NCI-H1105 treated with DMSO at 0.1 percent for 48 hours (cell line): Measurements from ENCODE around the gene ANKRD1.
"Not testable (repeated sequence)": the region's sequence is repeated elsewhere in the genome, so short reads cannot be mapped to it uniquely, and the experiment has no call there.

ENCODE experiments used
- DNase-seq: peaks from one replicate; lab custom pipeline; 2025; lab: John Stamatoyannopoulos, UW

Gene ANKRD1

DNA sequence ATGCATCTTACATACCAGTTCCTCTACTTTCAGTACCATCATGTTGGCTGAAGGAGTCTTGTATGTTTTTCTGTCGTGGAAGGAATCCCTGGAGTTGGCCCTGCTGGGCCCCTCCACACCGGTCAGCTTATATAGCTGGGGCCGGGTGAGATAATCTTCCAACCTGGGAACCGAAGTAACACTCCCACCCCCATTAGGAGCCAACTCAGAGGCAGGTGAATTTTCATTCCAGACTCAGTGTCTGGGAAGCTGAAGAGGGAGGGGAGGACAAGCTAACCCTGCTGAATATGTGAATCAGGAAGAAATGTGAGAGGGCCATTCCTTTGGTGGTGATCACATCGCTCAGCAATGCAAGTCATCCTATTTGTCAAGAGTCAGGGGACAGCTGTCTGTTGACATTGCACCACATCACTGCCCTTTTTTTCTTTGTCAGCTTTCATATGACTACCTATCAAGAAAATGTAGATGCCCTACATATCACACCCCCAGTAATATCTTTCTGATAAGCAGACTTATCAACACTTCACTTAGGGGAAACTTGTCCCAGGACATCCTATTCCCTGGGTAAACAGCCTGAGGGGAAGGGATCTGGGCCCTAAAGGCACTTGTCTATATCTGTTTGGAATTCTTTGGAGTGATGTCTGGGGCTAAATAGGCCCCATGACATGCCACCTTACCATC lies at the start of gene ANKRD1:
TSS of gene ANKRD1 (minus strand) at position 102 of the 681 bp plus-strand sequence. CDS start at position 42, 60 bp downstream.
- no peak for DNase-seq

- no peak for DNase-seq
Observed at GRCh38 chr10:90969947-90970673, 49.2 kb upstream of the ANKRD1 start.

DNA sequence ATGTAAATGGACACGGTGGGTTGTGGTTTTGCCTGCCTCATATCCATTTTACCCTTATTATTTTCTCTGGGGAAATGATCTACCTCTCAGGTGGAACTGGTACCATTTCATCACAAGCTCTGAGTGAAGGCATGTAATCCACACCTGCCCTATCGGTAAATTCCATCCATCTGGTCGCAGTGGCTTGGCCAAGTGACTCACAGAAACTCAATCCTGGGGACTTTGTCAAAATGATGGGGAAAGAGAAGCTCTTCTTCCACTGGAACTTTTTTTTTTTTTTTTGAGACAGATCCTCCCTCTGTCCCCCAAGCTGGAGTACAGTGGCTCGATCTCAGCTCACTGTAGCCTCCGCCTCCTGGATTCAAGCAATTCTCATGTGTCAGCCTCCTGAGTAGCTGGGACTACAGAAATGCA lies 48.2 kb upstream of the ANKRD1 start:
- DNase-seq, result no peak

DNA sequence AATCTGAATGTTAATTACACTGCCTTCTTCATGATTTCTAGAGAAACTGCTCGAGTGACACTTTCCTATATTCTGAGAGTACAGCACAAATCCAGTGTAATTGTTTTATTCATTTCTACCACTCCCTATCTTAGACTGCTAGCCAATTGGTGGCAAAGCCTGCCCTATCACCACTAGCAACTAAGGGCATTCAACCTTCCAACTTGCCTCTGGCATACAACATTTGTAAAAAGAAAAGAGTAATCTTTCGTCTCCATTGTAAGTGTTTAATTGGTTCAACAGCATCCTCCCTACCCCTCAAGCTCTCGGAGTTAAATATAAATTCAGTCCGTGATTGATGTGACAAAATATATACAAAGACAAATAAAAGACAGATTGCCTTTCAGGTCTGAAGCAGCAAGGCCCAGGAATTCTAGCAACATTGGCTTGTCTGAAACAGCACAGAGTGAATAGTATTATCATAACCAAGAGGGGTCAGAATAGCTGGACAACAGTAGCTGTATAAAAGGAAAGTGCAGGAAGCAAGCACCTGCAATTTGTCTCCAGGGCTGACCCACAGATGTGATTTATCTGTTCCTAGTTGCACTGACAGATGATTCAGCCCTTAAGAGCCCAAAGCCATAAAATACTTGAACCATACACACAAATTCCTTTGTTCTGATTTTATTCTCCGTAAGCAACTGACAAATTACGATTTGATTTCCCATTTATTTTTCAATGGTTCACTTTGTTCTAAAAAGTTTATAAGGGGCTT lies 47.6 kb upstream of the ANKRD1 start:
- no peak for DNase-seq

DNA sequence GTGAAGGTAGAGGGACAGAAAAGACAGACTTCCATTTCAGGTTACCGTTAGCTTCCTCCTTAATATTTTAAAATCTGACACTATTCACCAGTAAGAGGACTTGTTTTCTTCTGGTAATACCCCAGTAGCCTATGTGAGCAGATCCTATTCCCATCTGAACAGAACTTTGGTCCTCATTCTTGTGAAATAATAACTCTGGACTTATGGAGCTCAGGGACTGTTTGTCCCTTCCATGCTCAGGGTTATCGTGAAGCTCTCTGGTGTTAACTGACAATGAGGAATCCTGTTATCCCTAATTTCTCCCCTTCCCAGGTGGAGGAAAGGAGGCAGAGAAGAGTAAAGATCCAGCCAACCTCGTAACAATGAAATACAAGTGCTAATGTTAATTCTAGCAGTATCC lies 47.0 kb upstream of the ANKRD1 start:
- no peak for DNase-seq

- DNase-seq, result no peak
Observed at GRCh38 chr10:90966146-90966545, 45.3 kb upstream of the ANKRD1 start.

GRCh38 chr10:90965720-90966119 lies 44.8 kb upstream of the ANKRD1 start:
- no peak for DNase-seq

DNA sequence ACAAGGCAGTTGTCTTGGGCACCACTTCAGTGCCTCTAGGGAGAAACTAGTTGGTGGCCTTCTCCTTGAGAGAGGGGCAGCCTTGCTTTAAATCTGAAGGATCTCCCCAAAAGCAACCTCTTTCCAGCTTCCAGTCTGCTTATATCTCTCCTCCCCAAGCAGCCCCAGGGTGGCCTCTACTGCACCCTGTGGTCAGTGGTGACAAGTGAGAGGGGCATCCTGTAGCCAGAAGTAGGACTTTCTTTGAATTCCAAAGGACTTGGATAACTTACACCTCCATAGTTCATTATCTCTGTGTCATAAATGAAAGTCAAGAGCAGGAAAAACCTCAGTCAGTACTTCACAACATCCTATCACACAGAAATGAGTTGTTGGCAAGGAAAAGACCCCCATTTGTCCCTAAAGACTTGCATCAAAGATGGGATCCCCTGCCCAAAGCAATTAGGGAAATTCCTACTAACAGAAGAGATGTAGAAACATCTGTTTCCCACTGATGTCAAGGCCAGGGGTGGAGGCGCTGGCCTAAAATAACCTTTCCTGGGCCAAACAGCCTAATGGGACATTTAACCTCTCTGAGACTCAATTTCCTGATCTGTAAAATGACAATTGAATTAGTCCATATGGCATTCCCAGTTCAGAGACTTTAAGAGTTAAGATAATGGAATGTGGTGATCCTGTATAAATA lies 44.0 kb upstream of the ANKRD1 start:
- DNase-seq, result no peak

GRCh38 chr10:90963331-90963730 lies 42.4 kb upstream of the ANKRD1 start:
- no peak for DNase-seq

DNA sequence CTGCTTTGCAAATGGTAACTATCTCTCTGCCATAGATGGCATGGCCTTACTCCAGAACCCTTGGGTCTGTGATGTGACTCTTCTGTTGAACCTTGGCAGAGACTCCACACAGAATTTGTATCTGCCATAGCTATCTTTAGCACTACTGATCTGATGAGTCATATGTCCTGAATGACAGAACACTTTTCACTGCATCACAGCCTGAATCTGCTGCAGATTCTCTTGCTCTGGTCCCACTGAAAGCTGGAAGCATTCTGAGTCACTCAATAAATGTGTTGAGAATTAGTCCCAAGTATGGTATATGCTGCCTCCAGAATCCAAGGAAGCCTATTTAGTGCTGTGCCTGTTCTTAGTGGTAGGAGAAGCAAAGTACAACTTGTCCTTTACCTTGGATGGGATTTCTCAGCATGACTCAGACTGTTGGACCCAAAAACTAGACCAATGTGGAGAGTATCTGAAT lies 39.5 kb upstream of the ANKRD1 start:
- DNase-seq, result no peak

GRCh38 chr10:90959826-90960225 lies 38.9 kb upstream of the ANKRD1 start:
- no peak for DNase-seq

- no peak for DNase-seq
Observed at GRCh38 chr10:90958781-90959180, 37.9 kb upstream of the ANKRD1 start.

- no peak for DNase-seq
Observed at GRCh38 chr10:90947030-90947960, 26.4 kb upstream of the ANKRD1 start.

DNA sequence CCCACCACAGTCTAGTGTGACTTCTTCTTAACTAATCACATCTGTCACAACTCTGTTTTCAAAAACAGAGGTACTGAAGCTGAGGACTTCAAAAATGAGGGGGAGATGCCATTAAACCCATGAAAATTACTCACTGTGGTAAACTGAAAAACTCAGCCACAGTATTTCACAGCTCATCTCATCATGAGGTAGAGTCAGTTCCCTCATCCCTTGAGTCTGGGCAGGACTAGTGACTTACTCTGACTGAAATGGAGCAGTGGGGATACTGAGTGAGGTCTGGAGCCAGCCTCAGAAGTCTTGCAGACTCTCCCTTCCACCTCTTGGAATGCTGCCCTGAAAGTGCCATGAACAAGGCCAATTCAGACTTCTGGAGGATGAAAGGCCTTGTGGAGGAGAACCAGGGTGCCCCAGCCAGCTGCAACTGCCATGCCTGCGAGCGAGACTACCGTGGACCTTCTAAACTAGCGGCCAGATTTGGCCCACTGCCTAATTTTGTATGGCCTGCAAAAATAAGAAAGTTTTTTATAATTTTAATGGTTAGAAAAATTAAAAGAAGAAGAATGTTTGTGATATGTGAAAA lies 24.7 kb upstream of the ANKRD1 start:
- DNase-seq, result no peak

DNA sequence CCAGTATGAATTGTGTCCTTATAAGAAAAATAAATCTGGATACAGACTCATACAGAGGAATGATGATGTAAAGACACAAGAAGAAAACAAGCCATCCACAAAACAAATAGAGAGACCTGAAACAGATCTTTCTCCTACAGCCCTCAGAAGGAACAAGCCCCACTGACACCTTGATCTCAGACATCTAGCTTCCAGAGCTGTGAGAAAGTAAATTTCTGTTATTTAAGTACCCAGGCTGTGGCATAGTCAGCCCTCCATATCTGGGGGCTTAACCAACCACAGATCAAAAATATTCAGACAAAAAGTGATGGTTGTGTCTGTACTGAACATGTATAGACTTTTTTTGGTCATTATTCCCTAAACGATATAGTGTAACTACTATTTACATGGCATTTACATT lies 23.9 kb upstream of the ANKRD1 start:
- no peak for DNase-seq

GRCh38 chr10:90942980-90943379 lies 22.1 kb upstream of the ANKRD1 start:
- not testable (repeated sequence) for DNase-seq

DNA sequence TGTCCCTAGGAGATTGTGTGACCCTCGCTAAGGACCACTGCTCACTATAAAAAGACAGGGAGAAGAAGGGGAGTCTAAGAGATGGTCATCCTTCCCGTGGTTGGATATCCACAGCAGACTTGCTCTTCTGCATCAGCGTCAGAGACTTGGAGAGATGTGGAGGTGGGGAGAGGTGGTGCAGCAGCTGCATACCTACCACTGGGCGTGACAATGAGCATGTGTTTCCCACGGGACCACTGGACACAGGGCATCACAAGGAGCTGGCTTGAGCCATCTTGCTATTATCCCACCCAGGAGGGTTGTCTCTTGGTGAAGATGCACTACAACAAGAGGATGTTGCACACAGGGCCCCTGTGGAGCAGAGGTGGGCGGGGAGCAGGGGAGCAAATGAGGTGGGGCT lies 18.8 kb upstream of the ANKRD1 start:
- no peak for DNase-seq

GRCh38 chr10:90939116-90939515 lies 18.2 kb upstream of the ANKRD1 start:
- peak; percentile 9 for DNase-seq

DNA sequence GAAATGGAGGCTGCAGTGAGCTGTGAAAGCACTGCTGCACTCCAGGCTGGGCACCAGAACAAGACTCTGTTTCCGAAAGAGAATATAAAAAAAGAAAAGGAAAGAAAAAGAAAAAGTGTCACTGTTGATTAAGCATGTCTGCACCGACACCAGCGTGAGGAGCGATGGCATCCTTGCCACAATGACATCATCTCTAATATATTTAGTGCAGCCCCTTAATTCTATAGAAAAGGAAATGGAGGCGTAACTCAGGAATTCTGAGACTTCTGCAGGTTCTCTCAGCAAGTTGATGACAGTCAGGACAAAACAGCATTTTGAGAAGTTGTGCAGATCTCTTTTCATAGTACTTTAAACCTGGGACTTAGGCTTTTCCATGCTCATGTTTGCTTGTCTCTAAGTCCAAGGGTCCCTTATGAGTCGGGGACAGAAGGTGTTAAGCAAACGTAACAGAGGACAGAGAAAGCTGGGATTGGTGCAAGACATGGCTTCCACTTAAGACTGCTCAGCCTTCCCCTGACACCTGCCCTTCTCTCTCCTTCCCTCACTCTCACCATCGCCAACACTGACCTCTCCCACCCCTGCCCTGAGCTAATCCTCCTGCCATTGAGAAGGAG lies 16.9 kb upstream of the ANKRD1 start:
- no peak for DNase-seq

- DNase-seq, result no peak
Observed at GRCh38 chr10:90936276-90936659, 15.4 kb upstream of the ANKRD1 start.
